COLO829 (cell line): ENCODE results near the gene EGLN3.
"Not testable (repeated sequence)": the region's sequence is repeated elsewhere in the genome, so short reads cannot be mapped to it uniquely, and the experiment has no call there.

Source experiments
- DNase-seq: peaks from one replicate; pipeline ENCODE4 v3.0.0; 2012; ENCODE audit warnings: low spot score

EGLN3 gene

DNA sequence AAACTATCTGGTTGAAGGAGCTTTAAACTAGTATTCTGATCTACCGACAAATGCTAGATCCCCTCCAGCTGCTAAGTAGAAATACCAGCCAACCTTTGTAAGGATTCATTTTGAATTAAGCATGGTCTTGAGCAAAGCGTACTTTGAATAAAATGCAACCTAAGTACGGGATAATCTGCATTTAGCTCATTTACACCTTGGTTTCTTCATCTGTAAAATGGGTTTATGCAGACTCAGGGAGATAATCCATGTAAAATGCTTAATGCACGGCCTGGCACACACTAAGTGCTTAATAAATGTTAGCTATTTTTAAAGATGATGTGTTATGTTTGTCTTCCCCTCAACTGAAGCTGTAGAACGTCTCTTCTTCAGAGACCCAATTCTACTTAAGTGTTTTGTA is 15.9 kb downstream of the EGLN3 start:
- no peak for DNase-seq

DNA sequence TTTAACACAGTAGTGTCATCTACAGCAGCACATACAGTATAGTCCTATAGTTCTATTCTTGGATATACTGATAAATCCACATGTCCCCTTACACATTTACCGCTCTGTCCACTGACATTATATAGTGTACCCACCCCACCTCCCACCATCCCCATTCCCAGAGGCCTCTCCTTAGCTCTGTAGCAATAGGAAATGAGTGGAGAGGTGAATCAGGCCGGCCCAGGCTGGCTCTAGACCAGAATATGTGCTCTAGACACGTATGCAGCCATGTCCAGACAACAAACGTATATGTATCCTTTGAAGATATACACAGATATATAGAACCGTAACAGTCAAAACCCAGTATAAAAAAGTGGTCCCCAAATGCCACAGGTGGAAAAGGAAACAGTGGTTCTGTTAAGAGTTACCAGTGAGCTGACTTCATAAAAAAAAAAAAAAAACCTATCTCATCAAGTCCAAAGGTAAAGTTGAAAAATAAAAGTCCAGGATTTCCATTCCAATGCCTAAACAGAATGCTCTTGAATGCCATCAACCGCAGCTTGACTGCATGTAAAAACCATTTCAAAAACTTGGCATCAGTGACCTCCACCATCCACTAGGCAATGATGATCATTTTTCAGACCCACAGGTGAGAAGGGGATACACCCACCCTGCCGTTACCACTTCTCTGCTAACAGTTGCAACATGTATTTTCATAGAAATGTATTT is 16.7 kb downstream of the EGLN3 start:
- DNase-seq, result no peak

DNA sequence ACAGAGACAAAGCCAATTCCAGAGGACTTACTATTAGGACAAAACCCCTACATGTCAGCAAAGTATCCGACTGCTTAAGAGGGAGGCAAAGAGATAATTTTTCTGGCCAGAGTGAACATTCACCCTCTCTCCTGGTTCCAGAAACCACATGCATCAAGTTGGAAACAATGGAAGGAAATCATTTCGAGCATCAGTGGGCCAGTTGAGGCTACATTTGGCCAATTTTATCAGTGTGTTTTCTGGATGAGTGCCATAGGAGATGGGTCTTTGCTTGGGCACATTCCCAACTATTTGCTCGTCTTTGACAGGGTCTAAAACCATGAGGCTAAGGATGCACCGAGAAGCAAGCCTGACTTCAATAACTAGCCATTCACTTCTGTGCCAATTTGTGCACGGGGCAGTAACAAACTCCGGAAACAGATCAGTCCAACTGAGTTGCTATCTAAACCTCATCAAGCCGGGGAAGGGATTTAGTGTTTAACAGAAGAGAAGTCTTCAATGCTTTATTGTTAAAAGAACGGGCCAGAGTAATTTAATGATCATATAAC is 17.4 kb downstream of the EGLN3 start:
- no peak for DNase-seq

DNA sequence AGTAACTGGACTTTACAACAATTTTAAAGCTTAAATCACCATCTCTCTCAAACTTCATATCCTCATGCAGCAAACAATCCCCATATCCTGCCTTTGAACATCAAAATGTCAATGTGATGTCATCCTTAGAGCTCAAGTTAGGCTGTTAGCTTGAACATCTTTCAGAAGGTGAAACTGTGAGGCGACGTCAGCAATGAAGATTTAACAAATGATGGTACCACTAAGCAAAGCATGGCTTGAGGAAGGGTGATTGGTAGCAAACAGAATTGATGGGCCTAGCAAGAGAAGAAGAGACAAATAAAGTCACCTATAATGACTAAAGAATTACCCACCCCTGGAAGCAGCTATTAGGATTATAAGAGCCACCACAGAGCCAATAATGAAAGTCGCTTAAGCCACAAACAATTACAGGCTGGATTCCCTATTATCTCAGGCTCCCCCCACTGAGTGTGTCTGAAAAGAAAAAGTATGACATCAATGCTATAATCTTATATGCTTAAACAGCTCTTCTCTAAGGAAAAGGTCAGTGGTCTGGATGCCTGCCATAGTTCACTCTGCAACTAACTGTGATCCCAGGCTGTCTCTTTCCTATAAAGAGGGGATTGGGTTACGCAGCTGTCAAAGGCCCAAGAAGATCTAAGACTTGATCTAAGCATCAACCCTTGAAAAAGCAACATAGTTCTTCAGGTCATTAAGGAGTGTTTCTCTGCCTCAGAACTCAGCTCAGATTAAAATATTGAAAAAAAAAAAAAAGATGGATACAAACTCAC is 18.1 kb downstream of the EGLN3 start:
- peak; percentile 34 for DNase-seq

DNA sequence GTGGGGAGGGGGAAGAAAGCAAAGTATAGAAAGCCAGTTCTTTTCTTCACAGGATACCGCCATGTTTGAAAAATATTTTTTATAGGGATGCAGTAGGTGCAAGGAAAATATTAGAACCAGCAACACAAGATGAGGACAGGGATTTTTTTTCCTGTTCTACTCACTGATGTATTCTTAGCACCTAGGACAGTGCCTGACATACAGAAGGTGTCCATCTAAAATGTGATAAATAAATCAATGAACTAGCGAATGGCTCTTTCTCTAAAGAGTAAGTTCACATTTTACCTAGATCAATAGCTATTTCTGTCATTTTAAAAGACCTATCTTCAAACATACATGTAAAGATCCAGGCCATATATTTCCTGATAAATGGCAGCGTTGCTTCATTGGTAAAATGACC is 18.8 kb downstream of the EGLN3 start:
- no peak for DNase-seq

DNA sequence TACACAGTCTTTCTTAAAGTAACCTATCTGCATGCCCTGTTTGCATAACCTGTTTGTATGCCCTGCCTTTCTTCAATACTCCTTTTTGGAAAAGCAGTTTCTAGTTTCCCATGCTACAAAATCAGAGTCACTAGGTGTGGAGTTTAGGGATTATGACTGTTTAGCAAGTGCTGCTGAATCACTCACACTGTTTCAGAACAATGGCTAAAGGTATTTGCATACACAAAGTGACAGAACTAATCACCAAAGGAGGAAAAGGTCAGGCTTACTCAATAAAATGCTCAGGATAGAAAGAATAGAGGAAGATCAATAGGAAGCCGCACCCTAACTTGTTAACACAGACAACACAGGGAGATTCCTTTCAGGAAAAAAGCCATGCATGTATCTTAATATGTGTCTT is 19.4 kb downstream of the EGLN3 start:
- no peak for DNase-seq

DNA sequence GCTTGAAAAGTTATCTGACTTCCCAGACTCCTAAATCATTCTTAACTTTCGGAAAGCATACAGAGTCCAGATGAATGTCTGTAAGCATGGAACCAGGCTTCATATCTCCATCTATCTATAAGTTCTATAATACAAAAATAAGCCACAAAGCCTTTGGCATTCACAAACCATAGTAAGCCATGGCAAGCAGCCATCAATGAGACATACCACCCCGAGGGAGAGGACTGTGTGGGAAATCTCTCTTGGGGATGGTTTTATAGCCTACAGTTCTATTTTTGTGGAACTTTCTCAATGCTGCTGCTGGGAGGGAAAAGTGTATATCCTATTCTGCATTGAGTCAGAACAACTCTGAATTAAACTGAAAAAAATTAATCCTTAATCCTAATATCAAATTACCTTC is 20.4 kb downstream of the EGLN3 start:
- DNase-seq, result peak; percentile 23

DNA sequence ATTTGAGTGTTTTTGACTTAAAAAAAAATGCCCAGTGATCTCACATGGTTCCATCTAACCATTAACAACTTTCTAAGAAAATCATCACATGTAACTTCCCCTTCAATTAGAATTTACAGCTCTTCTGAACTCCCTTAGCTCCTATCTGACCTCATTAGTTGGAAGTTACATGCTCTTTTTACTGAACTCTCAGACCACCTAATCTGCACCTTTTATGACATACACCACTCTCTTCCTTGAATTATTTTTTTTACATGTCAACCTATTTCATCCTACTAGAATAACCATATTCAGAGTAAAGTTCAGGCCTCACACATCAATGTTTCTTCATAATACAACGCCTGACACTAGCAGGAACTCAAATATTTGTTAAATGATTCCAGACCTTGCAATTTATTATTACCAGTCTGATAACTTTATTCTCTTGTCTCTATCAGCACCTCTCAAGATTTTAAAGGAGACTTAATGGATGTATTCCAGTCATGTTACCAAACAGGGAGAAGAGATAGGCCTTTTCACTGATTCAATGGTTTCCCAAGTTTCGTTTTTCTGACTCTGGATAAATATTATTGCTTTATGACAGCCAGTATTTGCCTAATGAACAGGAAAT is 21.0 kb downstream of the EGLN3 start:
- no peak for DNase-seq

DNA sequence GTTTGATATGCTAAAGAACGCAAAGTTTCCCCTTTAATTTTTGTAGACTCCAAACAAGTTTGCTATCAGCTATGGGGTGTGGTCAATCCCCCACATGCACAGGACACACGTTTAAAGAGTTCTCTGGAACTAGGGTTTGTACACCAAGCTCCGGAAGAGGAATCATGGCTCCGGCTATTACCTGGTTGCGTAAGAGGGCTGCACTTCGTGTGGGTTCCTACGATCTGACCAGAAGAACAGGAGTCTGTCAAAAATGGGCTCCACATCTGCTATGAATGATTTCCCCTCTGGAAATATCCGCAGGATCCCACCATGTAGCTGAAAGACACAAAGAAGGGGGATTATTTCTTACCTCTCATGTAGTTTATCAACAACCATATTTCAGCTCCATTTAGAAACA is 22.0 kb downstream of the EGLN3 start:
- DNase-seq, result no peak

DNA sequence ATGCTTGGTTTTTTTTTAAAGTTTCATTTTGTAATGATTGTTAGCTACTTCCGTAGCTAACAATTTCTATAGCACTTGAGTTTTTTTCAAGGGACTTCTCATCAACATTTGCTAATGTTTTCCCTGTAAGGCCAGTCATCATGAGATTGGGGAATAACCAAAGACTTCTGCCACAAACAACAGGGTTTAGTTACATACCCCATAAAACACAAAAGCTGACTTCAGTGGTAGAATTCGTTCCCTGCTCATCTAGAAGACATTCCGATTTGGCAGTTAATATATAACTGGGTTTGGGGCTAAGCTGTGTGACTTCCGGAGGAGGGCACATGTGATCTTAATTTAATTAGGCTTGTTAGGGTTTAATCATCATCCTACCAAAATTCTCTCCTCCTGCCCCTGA is 22.9 kb downstream of the EGLN3 start:
- no peak for DNase-seq

DNA sequence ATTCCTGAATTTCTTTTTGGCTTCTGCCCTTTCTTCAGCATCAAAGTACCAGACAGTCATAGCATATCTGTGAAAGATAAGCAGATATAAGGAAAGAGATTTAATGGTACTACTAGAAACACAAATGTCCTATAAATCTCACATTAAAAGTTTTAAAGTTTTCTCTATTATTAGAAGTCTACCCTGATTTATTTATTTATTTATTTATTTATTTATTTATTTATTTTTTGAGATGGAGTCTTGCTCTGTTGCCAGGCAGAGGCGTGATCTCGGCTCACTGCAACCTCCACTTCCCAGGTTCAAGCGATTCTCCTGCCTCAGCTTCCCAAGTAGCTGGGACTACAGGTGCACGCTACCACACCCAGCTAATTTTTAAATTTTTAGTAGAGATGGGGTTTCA is 23.9 kb downstream of the EGLN3 start:
- not testable (repeated sequence) for DNase-seq

DNA sequence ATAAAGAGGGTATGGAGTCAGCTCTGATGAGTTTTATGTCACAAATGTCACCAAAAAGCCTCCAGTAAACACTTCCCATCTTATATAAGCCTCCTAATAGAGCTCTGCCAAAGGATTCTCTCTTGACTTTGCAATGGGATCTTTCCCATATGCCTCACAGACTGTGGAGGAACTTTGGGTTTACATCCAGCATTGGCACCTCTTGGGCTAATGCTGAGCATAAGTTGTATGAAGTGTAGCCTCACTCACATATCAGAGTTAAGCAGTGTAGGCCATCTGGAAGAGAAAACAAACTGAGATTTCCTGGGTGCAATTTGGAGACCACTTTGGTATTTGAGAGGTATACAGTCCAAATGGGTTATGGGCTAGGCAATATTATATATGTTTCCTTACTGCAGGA is 24.9 kb downstream of the EGLN3 start:
- no peak for DNase-seq

DNA sequence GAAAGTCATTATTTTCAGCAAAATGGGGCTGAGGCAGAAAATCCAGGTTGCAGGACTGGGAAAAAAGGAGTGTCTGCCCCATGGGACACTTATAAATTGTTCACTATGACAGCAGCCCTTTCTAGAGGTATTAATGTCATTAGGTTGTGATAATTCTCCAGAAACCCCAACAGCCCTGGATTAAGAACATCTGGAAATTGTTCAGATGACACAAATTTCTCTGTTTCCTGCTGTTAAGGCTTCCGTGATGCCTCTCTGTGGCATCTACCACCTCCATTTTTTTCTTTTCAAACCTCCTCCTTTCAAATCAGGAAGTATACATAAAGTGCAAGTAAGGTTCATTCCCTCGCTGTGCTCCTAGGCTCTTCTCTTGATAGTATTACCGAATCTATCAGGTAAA is 25.6 kb downstream of the EGLN3 start:
- DNase-seq, result no peak

DNA sequence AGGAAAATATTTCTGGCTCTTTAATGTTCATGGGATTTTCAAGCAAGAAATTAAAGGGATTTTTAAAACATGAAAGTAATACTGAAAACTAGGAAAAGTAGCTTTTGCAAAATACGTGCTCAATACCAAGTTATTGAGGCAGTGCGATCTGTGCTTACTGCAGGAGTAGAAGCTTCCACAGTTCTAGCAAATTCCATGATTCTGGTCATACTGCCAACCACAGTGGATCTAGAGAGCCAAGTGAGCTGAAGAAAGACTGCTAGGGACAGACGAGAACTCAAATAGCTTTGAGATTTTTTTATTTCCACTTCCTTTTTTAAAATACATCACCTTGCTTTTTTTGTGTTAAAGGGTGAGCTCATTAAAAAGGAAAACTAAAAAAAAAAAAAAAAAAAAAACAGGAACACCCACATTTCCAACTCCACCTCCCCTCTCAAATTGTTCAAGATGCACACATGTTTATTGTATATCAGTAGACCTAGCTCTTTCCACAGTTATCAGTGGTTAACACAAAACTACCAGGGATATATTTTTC is 26.2 kb downstream of the EGLN3 start:
- no peak for DNase-seq

DNA sequence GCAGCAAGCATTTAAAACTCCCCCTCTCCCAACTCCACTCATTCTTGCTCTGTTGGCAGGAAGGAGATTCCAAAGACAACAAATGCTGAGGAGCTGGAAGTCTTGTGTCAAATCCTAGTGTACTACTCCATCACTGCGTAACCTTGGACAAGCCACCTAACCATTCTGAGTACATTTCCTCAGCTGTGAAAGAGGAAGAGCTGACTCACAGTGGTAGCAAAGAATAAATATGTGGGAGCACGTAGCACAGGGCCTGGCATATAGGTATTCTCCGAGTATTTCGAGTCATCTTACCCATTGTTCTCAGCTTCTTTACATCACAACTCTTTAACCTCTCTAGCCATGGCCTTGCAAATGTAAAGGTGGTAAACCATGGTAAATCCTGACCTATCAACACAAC is 28.7 kb downstream of the EGLN3 start:
- DNase-seq, result no peak

DNA sequence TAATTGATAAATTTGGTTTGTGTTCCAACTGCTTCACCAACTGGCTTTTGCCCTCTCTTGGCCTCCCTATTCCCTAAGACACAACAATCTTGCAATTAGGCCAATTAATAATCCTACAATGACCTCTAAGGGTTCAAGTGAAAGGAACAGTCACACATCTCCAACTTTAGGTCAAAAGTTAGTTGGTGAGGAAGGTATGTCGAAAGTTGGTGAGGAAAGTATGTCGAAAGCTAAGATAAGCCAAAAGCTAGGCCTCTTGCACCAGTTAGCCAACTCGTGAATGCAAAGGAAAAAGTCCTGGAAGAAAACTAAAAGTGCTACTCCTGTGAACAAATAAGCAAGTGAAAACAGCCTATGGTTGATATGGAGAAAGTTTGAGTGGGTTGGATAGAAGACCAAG is 32.6 kb downstream of the EGLN3 start:
- no peak for DNase-seq

DNA sequence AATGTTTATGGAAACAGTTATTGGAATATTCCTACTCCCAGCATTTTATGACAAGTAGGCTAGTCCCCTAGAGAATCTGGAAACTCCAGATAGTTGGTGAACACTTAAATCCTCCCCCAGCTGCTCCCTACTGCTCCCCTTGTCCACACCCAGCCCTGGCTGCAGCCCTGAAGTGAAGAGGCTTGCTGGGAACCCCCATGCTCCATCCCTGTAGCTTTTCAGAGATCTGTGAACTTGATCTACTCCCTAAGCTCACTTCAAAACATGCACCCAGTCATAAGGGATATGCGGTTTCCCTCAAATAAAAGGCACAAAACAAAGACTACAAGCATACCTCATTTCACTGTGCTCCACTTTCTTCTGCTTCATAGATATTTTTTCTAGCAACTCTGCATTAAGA is 33.2 kb downstream of the EGLN3 start:
- no peak for DNase-seq

DNA sequence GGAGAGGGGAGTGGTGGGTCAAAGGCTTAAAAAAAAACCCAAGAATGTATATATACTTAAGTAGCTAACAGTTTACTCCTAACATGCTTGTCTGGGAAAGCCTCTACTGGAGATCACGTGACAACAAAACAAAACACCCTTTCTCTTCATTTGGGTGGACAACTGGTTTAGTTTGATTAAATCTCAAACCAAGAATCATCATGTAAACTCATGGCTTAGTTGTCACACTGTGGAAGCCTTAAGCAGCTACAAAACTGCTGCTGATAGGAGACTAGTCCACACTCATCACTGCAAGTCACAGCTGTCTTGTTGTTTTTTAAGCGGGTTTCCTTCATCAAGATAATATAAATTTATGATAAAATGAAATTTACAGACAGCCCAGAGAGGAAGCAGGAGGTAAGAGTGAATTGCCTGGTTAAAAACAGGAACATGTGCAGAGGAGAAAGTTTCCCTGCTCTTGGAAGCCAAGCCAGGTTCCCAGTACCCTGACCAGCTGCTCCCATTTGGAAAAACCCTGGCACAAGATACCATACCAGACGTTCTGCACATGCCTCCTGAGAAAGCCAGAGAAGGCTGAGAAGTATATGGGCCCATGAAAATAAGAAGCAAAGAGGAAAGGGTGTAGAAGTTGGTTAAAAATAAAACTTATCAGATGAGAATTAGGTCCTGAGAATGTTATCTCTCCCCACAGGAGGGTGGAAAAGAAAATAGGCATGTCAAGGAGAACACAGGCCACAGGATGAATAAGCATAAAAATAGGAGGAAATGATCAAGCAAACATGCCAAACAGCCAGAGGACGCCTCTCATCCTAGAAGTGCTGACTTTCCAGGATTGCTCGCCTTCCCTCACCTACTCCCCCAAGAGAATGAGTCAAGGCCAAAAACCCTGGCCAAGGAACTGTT is 34.0 kb downstream of the EGLN3 start:
- DNase-seq, result peak; percentile 19

DNA sequence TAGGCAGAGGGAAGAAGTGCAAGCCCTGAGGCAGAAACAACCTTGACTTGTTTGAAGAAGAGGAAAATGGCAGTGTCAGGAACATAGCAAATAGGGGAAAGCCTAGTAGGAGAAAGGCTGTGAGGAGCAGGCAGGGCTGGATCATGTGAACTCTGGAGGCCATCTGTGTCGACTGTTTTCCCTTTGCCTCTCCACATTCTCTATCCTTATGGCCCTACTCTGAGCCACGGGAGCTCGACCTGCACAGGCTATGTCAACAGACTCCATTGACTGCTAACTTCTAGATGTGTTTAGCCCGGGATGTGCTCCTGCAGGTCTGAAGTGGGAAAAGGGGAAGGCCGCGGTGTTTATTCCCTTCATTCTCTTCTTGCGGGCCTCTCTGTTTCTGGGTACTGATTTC is 35.2 kb downstream of the EGLN3 start:
- no peak for DNase-seq

DNA sequence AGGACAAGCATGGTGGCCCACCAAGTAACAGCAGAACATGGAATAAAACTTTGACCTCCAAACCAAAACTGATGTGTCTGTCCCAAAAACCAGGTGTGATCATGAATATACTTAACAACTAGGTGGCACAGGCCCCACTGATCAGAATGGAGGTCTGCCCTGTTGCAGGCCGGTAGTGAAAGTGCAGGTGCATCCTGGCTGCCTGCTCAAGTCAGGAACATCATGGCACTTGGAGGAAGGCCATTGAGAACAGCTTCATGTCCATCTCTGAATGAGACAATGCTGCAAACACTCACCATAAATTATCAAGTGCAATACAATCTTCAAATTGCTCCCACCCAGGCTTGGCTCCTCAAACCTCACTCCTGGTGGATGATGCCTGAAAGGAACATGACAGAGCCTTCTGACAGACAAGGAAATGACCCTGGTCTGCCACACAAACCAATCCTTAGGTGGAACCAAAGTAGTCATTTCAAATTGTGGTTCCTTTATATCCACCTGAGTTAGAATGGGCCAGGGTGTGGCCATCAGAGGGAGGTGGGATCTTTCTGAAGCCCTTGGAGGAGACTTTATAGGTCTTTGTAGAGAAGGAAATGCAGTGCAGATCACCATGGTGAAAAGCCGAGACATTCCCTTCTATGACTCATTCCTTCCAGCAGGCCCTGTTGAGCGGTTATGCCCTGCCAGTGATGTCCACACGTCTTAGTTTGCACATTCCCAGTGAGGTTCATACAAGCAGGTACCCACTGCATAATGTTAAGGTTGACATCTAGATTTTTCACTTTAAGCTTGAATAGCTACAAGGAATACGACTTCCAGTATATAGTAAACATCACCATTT is 36.0 kb downstream of the EGLN3 start:
- DNase-seq, result peak; percentile 42

DNA sequence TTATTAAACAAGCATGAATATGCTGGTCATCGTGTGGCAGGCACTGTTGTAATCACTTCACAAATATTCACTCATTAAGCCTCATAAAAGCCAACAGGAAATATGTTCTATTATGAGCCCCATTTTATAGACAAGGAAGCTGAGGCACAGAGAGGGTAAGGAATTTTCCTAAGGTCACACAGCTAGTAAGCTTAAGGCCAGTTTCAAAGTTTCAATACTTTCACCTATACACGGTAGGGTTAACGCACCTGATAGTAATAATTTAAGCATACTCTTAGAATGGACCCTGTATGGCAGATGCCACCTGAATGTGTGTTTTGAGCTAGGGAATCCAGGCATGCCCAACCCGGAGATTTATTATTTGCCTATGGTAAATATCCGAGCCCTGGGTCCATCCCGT is 39.8 kb downstream of the EGLN3 start:
- no peak for DNase-seq
